ENCODE results near the gene MGMT. TPM values are rescaled to one million over a fixed set of nuclear protein-coding genes. Genes with fewer than 3 reads are reported as not detected.

Gene MGMT
- polyA plus RNA-seq, 1 donor from 2014 or later = 0.94 TPM

DNA sequence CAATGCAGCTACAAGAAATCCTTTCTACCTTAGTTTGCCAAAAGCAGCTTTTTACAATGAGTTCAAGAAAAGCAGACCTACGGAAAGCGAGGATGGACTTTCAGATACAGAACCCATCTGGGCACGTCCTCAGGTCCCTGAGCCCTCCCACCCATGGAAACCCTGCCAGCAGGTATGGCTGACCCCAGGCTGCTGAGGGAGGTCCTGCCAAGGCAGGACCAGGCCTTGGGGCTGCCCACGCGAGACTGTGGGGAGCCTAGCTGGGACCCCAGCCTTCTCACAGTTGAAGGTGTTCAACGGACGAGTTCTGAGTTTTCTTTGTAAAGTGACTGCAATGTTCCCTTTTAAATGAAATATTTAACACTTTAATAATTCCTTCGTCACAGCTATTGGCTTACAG, 245.0 kb downstream of the MGMT start:
- no peak overlapping the region for H2AFZ ChIP-seq (ENCODE audit: low read depth, low read length)
- H3K36me3 ChIP-seq (ENCODE audit: insufficient read depth, low read length) = no peaks in the 10 kb centered on the region
- H3K27me3 ChIP-seq (ENCODE audit: insufficient read depth, low read depth, low read length) = no peaks in the 10 kb centered on the region
- no peak overlapping the region for H3K4me3 ChIP-seq (ENCODE audit: low read length)
- H3K9me3 ChIP-seq (ENCODE audit: low read length) = no peaks in the 10 kb centered on the region
- H3F3A ChIP-seq (ENCODE audit: insufficient read depth, low read length, poor library complexity, severe bottlenecking) = no peaks in the 10 kb centered on the region
- H3K79me2 ChIP-seq (replicated peaks; ENCODE audit: insufficient read depth, low read length) = no peaks in the 10 kb centered on the region
- H3K9me2 ChIP-seq (ENCODE audit: insufficient read depth, low read length) = no peaks in the 10 kb centered on the region
- H3K9ac ChIP-seq (ENCODE audit: low read length) = no peak overlapping the region
- TF ChIP-seq SMC3 (conservative IDR thresholded peaks at IDR 0.05; ENCODE audit: poor library complexity) = no peak
- TF ChIP-seq, protein P1, sequence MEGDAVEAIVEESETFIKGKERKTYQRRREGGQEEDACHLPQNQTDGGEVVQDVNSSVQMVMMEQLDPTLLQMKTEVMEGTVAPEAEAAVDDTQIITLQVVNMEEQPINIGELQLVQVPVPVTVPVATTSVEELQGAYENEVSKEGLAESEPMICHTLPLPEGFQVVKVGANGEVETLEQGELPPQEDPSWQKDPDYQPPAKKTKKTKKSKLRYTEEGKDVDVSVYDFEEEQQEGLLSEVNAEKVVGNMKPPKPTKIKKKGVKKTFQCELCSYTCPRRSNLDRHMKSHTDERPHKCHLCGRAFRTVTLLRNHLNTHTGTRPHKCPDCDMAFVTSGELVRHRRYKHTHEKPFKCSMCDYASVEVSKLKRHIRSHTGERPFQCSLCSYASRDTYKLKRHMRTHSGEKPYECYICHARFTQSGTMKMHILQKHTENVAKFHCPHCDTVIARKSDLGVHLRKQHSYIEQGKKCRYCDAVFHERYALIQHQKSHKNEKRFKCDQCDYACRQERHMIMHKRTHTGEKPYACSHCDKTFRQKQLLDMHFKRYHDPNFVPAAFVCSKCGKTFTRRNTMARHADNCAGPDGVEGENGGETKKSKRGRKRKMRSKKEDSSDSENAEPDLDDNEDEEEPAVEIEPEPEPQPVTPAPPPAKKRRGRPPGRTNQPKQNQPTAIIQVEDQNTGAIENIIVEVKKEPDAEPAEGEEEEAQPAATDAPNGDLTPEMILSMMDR (IDR thresholded peaks at IDR 0.05; ENCODE audit: poor library complexity, severe bottlenecking) = no peak
- no peak for TF ChIP-seq TAF1 (IDR thresholded peaks at IDR 0.05; ENCODE audit: low read depth)
- H4K20me1 ChIP-seq (ENCODE audit: insufficient read depth) = no peaks in the 10 kb centered on the region
- no peak overlapping the region for H3K4me2 ChIP-seq (ENCODE audit: low read length)
- H3K27ac ChIP-seq (ENCODE audit: low read length) = no peak overlapping the region

DNA sequence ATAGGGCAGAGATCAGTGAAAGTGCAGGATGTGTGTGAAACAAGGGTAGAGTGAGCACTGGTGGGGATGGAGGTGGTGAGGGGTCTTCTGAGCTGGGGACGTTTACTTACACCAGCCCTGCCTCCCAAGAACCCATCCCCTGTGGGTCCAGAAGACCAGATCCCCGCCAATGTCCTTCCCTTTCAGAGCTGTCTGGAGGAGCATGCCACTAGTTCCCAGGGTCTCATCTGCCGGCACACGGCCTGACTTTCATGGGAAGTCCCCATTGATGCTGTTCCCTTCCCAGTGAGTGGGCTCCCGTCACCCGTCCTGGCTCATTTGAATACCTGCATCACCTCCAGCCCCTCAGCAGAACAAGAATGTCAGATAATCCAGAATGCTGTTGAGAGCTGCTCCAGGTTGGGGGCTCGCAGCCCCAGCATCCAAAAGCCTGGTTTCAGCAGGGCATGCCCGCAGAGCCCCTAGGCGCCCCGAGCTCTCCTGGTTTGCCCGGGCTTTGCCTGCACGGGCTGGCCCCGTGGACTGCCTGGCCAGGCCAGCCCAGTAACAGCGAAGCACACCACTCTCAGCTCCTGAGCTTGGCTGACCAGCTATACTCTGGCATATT, 246.7 kb downstream of the MGMT start:
- no peak overlapping the region for H3K9ac ChIP-seq (ENCODE audit: low read length)
- H3K9me2 ChIP-seq (ENCODE audit: insufficient read depth, low read length) = no peaks in the 10 kb centered on the region
- no peak for TF ChIP-seq SMC3 (conservative IDR thresholded peaks at IDR 0.05; ENCODE audit: poor library complexity)
- TF ChIP-seq, protein P1 (IDR thresholded peaks at IDR 0.05; ENCODE audit: poor library complexity, severe bottlenecking) = no peak
- no peak for TF ChIP-seq TAF1 (IDR thresholded peaks at IDR 0.05; ENCODE audit: low read depth)
- no peak for TF ChIP-seq MXI1 (conservative IDR thresholded peaks at IDR 0.05; ENCODE audit: poor library complexity, severe bottlenecking)
- no peak for TF ChIP-seq RAD21 (conservative IDR thresholded peaks at IDR 0.05)
- TF ChIP-seq REST (IDR thresholded peaks at IDR 0.05; ENCODE audit: borderline replicate concordance) = no peak
- TF ChIP-seq EP300 (conservative IDR thresholded peaks at IDR 0.05; ENCODE audit: poor library complexity, severe bottlenecking) = no peak
- no peak overlapping the region for H3K4me3 ChIP-seq (ENCODE audit: low read length)
- no peaks in the 10 kb centered on the region for H3K79me2 ChIP-seq (replicated peaks; ENCODE audit: insufficient read depth, low read length)
- H3K27ac ChIP-seq (ENCODE audit: low read length) = no peak overlapping the region
- H3K27me3 ChIP-seq (ENCODE audit: insufficient read depth, low read depth, low read length) = no peaks in the 10 kb centered on the region
- H3K9me3 ChIP-seq (ENCODE audit: low read length) = no peaks in the 10 kb centered on the region
- H4K20me1 ChIP-seq (ENCODE audit: insufficient read depth) = no peaks in the 10 kb centered on the region
- H3F3A ChIP-seq (ENCODE audit: insufficient read depth, low read length, poor library complexity, severe bottlenecking) = no peaks in the 10 kb centered on the region
- no peak overlapping the region for H3K4me2 ChIP-seq (ENCODE audit: low read length)
- no peak overlapping the region for H2AFZ ChIP-seq (ENCODE audit: low read depth, low read length)
- no peaks in the 10 kb centered on the region for H3K36me3 ChIP-seq (ENCODE audit: insufficient read depth, low read length)

All from neural cell (in vitro differentiated cells).